ENCODE results near the gene PIK3IP1.

DNA sequence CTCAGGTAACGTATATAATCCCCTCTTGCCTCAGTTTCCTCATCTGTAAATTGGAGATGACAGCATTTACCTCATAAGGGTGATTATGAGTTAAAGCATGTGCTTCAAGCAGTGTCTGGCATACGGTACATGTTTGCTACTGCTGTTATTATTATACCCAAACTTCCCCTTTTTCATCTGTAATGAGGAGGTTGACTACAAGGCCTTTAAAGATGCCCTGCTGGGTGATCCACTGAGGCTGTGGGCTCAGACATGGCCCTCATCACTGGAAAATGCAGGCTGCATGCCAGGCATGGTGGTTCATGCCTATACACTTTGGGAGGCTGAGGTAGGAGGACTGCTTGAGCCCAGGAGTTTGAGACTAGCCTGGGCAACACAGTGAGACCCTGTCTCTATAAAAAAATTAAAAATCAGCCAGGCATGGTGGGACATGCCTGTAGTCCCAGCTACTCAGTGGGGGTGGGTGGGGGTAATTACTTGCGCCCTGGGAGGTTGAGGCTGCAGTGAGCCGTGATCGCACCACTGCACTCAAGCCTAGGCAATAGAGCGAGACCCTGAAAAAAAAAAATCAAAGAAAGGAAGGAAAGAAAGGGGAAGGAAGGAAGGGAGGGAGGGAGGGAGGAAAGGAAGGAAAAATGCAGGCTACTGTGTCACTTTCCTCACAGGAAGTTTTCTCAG, 4.3 kb downstream of the PIK3IP1 start:
- TF ChIP-seq, protein P1, sequence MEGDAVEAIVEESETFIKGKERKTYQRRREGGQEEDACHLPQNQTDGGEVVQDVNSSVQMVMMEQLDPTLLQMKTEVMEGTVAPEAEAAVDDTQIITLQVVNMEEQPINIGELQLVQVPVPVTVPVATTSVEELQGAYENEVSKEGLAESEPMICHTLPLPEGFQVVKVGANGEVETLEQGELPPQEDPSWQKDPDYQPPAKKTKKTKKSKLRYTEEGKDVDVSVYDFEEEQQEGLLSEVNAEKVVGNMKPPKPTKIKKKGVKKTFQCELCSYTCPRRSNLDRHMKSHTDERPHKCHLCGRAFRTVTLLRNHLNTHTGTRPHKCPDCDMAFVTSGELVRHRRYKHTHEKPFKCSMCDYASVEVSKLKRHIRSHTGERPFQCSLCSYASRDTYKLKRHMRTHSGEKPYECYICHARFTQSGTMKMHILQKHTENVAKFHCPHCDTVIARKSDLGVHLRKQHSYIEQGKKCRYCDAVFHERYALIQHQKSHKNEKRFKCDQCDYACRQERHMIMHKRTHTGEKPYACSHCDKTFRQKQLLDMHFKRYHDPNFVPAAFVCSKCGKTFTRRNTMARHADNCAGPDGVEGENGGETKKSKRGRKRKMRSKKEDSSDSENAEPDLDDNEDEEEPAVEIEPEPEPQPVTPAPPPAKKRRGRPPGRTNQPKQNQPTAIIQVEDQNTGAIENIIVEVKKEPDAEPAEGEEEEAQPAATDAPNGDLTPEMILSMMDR (IDR thresholded peaks at IDR 0.05; ENCODE audit: low read depth, low read length, missing input control) = no peak
- no peak for TF ChIP-seq EGR1 (IDR thresholded peaks at IDR 0.05; ENCODE audit: low read depth in 2 of 2)
- no peak for TF ChIP-seq FOXA1 (IDR thresholded peaks at IDR 0.05)
- no peak for TF ChIP-seq TAF1 (conservative IDR thresholded peaks at IDR 0.05)
- TF ChIP-seq, protein P2, sequence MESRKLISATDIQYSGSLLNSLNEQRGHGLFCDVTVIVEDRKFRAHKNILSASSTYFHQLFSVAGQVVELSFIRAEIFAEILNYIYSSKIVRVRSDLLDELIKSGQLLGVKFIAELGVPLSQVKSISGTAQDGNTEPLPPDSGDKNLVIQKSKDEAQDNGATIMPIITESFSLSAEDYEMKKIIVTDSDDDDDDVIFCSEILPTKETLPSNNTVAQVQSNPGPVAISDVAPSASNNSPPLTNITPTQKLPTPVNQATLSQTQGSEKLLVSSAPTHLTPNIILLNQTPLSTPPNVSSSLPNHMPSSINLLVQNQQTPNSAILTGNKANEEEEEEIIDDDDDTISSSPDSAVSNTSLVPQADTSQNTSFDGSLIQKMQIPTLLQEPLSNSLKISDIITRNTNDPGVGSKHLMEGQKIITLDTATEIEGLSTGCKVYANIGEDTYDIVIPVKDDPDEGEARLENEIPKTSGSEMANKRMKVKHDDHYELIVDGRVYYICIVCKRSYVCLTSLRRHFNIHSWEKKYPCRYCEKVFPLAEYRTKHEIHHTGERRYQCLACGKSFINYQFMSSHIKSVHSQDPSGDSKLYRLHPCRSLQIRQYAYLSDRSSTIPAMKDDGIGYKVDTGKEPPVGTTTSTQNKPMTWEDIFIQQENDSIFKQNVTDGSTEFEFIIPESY (IDR thresholded peaks at IDR 0.05) = no peak
- TF ChIP-seq JUND (IDR thresholded peaks at IDR 0.05) = no peak
- TF ChIP-seq YY1 (IDR thresholded peaks at IDR 0.05) = no peak
- no peak for TF ChIP-seq RAD21 (IDR thresholded peaks at IDR 0.05)
- TF ChIP-seq, protein P3, sequence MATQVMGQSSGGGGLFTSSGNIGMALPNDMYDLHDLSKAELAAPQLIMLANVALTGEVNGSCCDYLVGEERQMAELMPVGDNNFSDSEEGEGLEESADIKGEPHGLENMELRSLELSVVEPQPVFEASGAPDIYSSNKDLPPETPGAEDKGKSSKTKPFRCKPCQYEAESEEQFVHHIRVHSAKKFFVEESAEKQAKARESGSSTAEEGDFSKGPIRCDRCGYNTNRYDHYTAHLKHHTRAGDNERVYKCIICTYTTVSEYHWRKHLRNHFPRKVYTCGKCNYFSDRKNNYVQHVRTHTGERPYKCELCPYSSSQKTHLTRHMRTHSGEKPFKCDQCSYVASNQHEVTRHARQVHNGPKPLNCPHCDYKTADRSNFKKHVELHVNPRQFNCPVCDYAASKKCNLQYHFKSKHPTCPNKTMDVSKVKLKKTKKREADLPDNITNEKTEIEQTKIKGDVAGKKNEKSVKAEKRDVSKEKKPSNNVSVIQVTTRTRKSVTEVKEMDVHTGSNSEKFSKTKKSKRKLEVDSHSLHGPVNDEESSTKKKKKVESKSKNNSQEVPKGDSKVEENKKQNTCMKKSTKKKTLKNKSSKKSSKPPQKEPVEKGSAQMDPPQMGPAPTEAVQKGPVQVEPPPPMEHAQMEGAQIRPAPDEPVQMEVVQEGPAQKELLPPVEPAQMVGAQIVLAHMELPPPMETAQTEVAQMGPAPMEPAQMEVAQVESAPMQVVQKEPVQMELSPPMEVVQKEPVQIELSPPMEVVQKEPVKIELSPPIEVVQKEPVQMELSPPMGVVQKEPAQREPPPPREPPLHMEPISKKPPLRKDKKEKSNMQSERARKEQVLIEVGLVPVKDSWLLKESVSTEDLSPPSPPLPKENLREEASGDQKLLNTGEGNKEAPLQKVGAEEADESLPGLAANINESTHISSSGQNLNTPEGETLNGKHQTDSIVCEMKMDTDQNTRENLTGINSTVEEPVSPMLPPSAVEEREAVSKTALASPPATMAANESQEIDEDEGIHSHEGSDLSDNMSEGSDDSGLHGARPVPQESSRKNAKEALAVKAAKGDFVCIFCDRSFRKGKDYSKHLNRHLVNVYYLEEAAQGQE (IDR thresholded peaks at IDR 0.05) = no peak
- TF ChIP-seq, protein P4, sequence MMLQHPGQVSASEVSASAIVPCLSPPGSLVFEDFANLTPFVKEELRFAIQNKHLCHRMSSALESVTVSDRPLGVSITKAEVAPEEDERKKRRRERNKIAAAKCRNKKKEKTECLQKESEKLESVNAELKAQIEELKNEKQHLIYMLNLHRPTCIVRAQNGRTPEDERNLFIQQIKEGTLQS (IDR thresholded peaks at IDR 0.05) = no peak
- TF ChIP-seq RXRA (IDR thresholded peaks at IDR 0.05) = no peak
